ENCODE measurements around the gene TNNI3.

- TF ChIP-seq POLR2A (IDR thresholded peaks at IDR 0.05): no peak
- no peak for TF ChIP-seq CTCF (IDR thresholded peaks at IDR 0.05)
- no peak for TF ChIP-seq EP300 (IDR thresholded peaks at IDR 0.05)
Measured at GRCh38 chr19:55169136-55169535, 11.6 kb upstream of the TNNI3 start.

Measured in ovary (tissue), 3 donors.